H1 (cell line): ENCODE results near the gene TKFC. TPM values are rescaled to one million over a fixed set of nuclear protein-coding genes. Genes with fewer than 3 reads are reported as not detected.

Source experiments
- KDM4A ChIP-seq: IDR thresholded peaks from one replicate; pipeline ENCODE4 v1.7.1; 2012; ENCODE audit warnings: low read depth, mild to moderate bottlenecking, moderate library complexity, low read length, inconsistent platforms; ENCODE audit not compliant: severe bottlenecking
- SP1 ChIP-seq: IDR thresholded peaks from 2 replicates; pipeline ENCODE4 v1.6.1; 2011; ENCODE audit warnings: low read depth, low read length
- polyA plus RNA-seq, 7 experiments: library from polyadenylated mRNA; depleted of rRNA in 3 of 7; stranded (reverse) in 5 of 7; unstranded in 2 of 7; fragments of >200 nt in 5 of 7; fragments of 200-250 nt in 2 of 7; gene quantifications; 1 replicate in 5 of 7; 2 replicates in 1 of 7; 4 replicates in 1 of 7; pipeline versions ENCODE4 v1.2.1 to v1.2.3, GENCODE V29; 2011 to 2013; ENCODE audit warnings: missing spikeins in 2 of 7, mixed read lengths in 2 of 7
- total RNA-seq: library from RNA; stranded (reverse); fragmentation: NEBNext Ultra II Directional; extraction: Animal tissue kit (Norgen Biotek cat#: 25700); gene quantifications from 2 replicates; pipeline ENCODE4 v1.2.1, GENCODE V29; 2021
- TF ChIP-seq, protein P1 (sequence below): fragments of 300-600 bp; sonication (generic); IDR thresholded peaks from 2 replicates; pipeline ENCODE4 v1.7.1; 2012; ENCODE audit warnings: low read length, moderate library complexity, mild to moderate bottlenecking, inconsistent platforms; ENCODE audit not compliant: insufficient replicate concordance

TKFC gene
- total and polyA plus RNA-seq, 2 of the 8 experiments (the other 6 are each of a cell fraction or from before 2014, with no cell fraction given) = 53.5 to 55.0 TPM

DNA sequence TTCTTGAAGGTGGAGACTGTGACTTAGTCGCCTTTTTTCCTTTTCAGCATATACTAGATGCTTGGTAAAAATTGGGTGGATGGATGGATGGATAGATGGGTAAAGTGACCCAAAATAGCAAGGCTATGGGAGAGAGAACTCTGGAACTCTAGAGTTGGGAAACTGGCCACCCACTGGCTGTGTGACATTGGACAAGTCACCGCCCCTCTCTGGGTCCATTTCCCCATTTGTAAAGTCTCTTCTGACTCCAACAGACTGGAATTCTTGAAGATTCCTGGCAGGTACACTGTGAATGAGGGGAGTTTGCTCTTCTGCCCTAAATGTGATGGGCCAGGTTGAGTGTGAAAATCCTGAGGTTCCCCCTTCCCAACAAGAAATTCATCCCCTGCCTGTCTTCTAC, 8.0 kb downstream of the TKFC start (continued):
- TF ChIP-seq, protein P1, sequence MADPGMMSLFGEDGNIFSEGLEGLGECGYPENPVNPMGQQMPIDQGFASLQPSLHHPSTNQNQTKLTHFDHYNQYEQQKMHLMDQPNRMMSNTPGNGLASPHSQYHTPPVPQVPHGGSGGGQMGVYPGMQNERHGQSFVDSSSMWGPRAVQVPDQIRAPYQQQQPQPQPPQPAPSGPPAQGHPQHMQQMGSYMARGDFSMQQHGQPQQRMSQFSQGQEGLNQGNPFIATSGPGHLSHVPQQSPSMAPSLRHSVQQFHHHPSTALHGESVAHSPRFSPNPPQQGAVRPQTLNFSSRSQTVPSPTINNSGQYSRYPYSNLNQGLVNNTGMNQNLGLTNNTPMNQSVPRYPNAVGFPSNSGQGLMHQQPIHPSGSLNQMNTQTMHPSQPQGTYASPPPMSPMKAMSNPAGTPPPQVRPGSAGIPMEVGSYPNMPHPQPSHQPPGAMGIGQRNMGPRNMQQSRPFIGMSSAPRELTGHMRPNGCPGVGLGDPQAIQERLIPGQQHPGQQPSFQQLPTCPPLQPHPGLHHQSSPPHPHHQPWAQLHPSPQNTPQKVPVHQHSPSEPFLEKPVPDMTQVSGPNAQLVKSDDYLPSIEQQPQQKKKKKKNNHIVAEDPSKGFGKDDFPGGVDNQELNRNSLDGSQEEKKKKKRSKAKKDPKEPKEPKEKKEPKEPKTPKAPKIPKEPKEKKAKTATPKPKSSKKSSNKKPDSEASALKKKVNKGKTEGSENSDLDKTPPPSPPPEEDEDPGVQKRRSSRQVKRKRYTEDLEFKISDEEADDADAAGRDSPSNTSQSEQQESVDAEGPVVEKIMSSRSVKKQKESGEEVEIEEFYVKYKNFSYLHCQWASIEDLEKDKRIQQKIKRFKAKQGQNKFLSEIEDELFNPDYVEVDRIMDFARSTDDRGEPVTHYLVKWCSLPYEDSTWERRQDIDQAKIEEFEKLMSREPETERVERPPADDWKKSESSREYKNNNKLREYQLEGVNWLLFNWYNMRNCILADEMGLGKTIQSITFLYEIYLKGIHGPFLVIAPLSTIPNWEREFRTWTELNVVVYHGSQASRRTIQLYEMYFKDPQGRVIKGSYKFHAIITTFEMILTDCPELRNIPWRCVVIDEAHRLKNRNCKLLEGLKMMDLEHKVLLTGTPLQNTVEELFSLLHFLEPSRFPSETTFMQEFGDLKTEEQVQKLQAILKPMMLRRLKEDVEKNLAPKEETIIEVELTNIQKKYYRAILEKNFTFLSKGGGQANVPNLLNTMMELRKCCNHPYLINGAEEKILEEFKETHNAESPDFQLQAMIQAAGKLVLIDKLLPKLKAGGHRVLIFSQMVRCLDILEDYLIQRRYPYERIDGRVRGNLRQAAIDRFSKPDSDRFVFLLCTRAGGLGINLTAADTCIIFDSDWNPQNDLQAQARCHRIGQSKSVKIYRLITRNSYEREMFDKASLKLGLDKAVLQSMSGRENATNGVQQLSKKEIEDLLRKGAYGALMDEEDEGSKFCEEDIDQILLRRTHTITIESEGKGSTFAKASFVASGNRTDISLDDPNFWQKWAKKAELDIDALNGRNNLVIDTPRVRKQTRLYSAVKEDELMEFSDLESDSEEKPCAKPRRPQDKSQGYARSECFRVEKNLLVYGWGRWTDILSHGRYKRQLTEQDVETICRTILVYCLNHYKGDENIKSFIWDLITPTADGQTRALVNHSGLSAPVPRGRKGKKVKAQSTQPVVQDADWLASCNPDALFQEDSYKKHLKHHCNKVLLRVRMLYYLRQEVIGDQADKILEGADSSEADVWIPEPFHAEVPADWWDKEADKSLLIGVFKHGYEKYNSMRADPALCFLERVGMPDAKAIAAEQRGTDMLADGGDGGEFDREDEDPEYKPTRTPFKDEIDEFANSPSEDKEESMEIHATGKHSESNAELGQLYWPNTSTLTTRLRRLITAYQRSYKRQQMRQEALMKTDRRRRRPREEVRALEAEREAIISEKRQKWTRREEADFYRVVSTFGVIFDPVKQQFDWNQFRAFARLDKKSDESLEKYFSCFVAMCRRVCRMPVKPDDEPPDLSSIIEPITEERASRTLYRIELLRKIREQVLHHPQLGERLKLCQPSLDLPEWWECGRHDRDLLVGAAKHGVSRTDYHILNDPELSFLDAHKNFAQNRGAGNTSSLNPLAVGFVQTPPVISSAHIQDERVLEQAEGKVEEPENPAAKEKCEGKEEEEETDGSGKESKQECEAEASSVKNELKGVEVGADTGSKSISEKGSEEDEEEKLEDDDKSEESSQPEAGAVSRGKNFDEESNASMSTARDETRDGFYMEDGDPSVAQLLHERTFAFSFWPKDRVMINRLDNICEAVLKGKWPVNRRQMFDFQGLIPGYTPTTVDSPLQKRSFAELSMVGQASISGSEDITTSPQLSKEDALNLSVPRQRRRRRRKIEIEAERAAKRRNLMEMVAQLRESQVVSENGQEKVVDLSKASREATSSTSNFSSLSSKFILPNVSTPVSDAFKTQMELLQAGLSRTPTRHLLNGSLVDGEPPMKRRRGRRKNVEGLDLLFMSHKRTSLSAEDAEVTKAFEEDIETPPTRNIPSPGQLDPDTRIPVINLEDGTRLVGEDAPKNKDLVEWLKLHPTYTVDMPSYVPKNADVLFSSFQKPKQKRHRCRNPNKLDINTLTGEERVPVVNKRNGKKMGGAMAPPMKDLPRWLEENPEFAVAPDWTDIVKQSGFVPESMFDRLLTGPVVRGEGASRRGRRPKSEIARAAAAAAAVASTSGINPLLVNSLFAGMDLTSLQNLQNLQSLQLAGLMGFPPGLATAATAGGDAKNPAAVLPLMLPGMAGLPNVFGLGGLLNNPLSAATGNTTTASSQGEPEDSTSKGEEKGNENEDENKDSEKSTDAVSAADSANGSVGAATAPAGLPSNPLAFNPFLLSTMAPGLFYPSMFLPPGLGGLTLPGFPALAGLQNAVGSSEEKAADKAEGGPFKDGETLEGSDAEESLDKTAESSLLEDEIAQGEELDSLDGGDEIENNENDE = no peak
- TF ChIP-seq KDM4A (no peak), SP1 (no peak)
